GM21529 (cell line): Measurements from ENCODE around the gene INPP5A.

Experiments
- ATAC-seq: cut with Tn5 transposase; IDR thresholded peaks from one replicate; pipeline ENCODE4 v1.9.1; 2021; ENCODE audit not compliant: unreplicated experiment

The INPP5A gene

DNA sequence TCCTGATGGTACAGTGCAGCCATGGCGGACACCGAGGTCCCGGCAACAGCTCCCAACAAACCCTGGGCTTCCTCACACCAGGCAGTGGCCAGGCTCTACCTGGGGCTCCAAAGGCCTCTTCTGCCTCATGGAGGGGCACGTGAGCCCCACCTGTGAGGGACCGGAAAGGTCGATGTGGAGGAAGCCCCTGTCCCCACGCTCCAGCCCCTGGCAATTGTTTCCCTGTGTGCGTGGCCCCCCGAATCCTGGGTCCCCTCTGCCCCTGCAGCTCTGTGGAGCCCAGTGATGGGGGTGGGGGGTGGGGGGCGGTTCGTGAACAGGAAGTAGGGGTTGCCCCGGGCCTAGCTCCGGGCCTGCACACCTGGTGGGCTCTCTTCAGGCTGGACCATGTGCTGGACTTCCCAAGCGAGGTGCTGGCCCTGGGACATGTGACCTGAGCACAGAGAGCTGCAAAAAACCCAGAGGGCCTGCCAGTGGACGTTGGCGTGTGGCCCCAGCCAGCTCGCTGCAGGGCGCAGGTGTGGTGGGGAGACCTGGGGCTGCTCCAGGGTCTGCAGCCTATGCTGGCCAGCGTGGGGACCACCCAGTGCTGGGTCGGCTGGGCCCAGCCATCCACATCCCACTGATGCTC, 72.6 kb downstream of the INPP5A start:
- no peak for ATAC-seq

DNA sequence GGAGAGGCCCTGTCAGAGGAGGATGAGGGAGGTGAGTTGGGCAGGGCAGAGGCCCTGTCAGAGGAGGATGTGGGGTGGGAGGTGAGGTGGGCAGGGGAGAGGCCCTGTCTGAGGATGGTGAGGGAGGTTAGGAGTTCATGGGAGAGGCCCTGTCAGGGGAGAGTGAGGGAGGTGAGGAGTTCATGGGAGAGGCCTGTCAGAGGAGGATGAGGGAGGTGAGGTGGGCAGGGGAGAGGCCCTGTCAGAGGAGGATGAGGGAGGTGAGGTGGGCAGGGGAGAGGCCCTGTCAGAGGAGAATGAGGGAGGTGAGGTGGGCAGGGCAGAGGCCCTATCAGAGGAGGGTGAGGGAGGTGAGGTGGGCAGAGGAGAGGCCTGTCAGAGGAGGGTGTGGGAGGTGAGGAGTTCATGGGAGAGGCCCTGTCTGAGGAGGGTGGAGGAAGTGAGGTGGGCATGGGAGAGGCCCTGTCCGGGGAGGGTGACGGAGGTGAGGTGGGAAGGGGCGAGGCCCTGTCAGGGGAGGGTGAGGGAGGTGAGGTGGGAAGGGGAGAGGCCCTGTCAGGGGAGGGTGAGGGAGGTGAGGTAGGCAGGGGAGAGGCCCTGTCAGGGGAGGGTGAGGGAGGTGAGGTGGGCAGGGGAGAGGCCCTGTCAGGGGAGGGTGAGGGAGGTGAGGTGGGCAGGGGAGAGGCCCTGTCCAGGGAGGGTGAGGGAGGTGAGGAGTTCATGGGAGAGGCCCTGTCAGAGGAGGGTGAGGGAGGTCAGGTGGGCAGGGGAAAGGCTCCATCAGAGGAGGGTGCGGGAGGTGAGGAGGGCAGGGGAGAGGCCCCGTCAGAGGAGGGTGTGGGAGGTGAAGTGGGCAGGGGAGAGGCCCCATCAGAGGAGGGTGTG, 73.7 kb downstream of the INPP5A start:
- no peak for ATAC-seq

DNA sequence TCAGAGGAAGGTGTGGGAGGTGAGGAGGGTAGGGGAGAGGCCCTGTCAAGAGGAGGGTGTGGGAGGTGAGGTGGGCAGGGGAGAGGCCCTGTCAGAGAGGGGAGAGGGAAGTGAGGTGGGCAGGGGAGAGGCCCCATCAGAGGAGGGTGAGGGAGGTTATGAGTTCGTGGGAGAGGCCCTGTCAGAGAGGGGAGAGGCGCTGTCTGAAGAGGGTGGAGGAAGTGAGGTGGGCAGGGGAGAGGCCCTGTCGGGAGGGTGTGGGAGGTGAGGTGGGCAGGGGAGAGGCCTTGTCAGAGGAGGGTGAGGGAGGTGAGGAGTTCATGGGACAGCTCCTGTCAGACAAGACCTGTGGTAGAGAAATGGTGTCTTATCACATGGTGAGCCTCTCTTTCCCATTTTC, 74.4 kb downstream of the INPP5A start:
- no peak for ATAC-seq

DNA sequence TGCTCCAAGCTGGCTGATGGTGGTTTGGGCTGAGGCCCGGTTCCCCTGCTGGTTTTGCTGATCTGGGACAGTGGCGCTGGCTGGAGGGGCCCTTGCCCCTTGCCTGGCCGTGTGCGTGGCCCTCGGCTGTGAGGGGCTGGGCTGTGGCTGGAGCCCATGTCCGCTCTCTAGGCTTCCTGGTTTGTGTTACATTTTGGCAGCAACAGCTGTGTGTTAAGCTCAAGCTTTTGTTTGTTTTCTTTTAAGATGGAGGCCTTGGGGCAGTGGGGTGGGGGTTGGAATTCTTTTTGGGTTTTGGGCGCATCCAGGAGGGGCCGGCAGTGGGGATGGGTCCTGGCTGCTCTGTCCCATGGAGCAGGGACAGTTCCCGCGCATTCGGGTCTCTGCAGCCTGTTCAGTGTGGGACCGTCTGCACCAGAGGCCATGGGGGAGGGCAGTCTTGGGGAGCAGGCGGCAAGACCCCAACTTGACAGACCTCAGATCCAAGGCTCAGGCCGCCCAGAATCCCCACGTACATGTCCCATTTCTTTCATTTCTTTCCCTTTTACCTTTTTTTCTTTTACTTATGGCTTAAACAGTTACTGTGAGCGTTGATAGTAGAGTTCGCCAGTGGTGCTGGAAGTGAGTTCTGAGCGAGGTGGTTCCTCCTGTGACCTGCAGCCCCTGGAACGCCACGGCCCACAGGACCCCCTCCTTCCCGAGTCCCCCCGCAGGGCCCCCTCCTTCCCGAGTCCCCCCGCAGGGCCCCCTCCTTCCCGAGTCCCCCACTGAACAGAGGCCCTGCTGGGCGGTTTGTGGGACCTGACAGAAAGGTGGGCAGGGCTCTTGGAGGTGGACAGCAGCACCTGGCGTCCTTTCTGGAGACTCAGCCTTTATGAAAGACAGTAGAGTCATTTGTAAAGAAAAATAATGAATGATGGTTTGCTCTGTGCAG, 75.3 kb downstream of the INPP5A start:
- ATAC-seq, result no peak

DNA sequence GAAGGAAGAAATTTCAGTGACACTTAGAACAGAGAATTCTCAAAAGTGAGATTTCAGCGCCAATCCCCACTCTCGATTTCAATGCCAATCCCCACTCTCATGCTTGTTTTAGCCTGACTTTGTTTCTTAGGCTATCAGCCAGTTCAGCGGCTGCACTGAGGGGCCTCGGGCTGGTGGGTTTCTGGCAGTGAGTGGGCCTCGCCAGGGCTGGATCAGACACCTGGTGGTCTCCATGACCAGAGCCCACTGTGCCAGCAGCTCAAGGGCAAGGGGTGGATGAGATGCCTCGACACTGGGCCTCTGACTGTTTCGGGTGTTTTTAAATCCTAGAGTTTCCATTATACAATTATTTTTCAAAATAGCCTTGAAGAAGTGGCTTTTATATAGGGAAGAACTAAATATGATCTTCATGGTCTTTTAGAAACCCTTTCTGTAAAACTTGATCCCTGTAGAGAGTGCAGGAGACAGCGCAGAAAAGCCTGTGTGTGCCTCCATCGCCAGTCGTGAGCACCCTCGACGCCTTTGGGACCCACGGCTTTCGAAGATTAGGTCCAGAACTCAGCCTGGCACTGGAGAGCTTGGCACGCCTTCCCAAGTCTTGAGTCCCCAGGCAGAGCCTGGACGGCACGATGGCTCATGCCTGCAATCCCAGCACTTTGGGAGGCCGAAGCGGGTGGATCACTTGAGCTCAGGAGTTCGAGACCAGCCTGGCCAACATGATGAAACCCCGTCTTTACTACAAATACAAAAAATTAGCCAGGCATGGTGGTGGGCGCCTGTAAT, 76.2 kb downstream of the INPP5A start:
- no peak for ATAC-seq

DNA sequence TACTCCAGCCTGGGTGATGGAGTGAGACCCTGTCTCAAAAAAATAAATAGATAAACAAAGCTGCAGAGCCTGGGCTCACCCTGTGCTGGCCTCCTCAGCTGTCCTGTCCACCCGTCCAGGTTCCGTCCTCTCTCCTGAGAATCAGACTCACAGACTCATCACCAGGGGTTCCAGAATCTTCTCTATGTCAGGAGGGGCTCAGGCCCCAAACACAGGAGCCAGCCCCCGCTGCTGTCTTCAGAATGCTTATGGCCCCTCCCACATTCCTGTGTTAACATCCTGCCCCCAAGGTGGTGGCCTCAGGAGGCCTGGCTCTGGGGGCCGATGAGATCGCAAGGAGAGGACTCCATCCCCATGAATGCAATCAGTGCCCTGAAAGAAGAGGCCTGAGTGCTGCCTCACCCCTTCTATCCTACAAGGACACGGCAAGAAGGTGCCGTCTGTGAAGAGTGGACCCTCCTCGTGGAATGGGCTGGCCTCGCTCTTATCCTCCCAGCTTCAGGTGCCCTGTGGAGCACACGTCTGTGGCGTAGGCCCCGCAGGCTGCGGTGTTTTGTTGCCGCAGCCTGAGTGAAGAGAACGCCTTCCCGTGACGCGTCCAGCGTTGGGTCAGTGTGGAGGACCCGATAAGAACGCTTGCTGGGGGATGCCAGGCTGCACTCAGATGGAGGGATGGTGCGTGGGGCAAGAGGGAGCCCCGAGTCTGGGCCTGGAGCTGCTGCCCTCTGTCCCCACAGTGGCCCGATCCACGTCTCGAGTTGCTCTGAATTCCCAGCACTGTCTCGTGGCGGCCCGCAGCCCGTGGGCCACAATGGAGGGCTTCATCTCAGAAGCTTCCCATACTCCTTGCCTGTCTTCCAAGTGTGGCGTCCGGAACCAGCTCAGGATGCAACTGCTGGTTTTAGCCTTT, 77.1 kb downstream of the INPP5A start:
- no peak for ATAC-seq

- ATAC-seq, result no peak
Measured at GRCh38 chr10:132615341-132616169, 78.0 kb downstream of the INPP5A start.

GRCh38 chr10:132616170-132616995, 78.8 kb downstream of the INPP5A start:
- ATAC-seq, result no peak

- ATAC-seq, result no peak
Measured at GRCh38 chr10:132616996-132617736, 79.6 kb downstream of the INPP5A start.

GRCh38 chr10:132617737-132618052, 80.1 kb downstream of the INPP5A start:
- no peak for ATAC-seq

DNA sequence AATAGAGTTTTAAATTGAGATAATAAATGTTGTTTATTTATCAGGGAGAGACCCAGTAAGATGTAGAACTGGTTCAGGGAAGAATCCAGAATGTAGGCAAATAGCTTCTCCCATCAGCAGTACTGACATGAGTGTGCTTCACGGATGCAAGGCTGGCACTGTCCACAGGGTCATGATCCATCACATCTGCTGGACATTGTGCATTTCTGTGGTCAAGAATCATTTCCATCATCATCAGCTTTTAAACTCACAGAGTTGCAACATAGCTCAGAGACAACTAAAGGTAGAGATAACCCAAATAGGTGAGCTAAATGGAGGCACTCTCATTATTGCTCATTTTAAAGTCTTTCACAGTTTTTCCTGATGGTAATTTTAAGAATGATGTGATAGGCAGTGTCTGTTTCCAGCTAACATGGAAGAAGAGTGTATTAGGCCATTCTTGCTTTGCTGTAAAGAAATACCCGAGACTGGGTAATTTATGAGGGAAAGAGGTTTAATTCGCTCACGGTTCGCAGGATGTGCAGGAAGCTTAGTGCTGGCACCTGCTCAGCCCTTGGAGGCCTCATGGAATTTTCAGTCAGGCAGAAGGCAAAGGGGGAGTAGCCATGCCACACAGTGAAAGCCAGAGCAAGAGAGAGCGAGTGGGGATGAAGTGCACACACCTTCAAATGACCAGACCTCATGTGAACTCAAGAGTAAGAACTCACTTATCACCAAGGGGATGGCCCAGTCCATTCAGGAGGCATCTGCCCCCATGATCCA, 80.8 kb downstream of the INPP5A start:
- ATAC-seq, result no peak

DNA sequence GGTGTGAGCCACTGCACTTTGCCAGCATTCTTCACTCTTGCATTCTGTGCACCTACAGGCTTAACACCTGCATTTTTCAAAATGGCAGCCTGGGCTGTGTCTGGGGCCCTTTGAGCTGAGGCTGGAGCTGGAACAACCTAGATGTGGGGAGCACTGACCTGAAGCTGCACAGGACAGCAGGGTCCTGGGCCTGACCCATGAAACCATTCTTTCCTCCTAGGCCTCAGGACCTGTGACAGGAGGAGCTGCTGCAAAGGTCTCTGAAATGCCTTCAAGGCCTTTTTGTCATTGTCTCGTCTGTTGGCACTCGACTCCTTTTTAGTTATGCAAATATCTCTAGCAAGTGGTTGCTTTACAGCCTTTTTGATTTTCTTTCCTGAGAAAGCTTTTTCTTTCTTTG, 82.3 kb downstream of the INPP5A start:
- ATAC-seq, result no peak

DNA sequence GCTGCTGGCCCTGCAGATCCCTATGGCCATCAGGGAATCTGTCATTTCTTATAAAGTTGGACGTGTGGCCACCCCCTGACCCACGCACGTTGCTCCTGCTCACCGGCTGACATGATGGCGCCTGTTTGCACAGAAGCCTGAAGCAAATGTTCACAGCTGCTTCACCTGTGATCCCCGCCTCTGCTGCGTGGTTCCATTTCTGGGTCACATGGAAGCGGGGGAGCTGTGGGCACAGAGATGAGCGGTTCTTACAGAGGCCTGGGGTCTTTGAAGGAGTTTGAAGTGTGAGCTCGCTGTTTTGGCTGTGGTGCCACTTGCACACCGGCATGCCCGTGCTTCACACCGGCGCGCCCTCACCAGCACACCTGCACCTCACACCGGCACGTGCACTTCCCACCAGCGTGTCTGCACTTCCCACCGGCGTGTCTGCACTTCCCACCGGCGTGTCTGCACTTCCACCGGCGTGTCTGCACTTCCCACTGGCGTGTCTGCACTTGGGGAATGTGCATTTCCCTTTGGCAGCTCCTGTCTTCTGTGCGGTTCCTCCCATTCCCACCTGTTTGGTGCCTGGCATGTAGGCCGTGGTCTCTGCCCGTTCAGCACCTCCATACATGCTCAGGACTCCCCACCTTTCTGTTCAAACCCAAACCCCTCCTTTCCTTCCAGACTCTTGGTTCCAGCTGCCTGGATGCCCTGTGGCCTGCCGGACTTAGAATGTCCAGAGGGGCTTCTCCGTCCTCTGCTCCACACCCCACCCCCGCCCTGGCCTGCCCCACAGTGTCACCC, 86.7 kb downstream of the INPP5A start:
- ATAC-seq, result no peak

DNA sequence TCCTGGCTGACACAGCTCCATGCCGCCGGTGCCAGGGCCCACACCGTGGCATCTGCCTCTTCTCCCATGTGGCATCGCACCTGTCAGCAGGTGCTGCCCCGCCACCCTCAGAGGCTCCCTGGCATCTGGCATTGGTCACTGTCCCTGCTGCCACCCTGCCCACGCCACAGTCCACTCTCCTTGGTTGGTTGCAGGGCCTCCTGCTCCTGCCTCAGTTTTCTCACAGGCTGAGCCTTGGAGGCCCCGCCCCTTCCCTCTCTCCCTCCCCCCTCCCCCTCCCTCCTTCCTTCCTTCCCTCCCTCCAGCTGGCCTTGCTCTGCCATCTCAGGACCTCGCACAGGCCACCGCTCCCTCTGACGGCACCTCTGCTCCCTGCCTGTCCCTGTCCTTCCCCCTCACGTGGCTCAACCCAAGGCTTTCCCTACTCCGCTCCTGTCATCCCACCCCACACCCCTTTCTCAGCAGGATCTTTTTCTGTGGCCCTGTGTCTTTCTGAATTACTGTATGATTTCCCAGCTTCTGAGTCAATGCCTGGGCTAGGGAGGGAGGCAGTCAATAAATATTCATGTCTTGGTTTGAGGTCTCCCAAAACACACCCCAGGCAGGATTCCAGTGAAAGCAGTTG, 87.4 kb downstream of the INPP5A start:
- ATAC-seq, result no peak

DNA sequence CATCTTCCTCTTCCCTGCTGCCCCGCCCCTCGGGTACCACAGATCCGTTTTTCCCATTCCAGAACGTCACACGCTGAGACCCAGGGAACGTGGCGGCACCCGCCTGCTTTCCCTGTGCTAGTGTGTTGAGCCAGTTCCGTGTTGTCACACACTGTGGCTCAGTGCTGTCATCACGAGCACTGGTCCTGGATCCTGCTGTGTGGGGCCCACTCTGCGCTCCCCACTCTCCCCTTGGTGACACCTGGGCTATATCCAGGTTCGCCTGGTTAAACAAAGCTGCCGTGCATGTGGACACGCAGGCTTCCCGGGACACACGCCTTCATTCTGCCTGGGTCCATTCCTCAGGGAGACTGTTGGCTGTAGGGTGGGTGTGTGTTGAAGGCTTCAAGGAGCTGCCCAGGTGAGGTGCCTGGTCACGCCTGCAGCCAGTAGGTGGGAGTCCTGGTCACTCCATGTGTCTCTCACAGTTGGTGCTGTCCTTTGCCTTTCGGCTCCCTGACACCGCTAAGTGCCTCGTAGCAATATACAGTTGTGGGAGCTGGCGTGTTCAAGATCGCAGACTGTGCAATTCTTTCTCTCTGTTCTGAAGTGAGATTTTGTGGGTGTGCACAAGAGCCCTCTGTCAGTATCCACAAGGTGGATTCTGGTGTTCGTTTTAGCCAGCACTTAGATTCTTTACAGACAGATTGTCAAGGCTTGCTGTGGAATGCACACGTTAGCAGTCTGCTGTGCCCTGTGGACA, 88.6 kb downstream of the INPP5A start:
- ATAC-seq, result no peak
